ENCODE data around the gene C14orf93. TPM values are rescaled to one million over a fixed set of nuclear protein-coding genes. Genes with fewer than 3 reads are reported as not detected.

C14orf93 gene
- total RNA-seq, 3 donors from 2014 or later, result 11.0 to 16.3 (median 11.8) TPM

DNA sequence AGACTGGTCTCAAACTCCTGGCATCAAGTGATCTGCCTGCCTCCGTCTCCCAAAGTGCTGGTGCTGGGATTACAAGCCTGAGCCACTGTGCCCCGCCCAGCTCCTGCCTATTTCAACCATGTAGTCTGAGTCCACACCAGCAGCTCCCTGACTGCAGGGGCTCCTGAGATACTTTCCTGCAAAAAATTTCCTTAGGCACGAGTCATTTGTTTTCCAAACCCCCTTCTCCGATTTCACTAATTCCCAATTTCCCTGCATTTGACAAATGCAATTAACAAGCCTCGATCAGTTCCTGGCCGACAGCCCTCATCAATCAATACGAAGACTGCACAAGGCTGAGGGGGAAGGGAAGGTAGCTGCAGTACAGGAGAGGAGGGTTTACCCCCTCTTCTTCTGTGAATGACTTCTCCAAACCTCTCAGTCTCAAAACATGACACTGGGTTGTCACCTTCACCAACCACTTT is 14.7 kb upstream of the C14orf93 start:
- Histone ChIP-seq H3K36me3 (ENCODE audit: low read depth) (no peaks in the 10 kb centered on the region), H3K9me3 (no peaks in the 10 kb centered on the region), H3K4me3 (no peak overlapping the region), H3K4me1 (ENCODE audit: low read depth) (peaks cover 5% of the 10 kb centered on the region)
- TF ChIP-seq, protein P1, sequence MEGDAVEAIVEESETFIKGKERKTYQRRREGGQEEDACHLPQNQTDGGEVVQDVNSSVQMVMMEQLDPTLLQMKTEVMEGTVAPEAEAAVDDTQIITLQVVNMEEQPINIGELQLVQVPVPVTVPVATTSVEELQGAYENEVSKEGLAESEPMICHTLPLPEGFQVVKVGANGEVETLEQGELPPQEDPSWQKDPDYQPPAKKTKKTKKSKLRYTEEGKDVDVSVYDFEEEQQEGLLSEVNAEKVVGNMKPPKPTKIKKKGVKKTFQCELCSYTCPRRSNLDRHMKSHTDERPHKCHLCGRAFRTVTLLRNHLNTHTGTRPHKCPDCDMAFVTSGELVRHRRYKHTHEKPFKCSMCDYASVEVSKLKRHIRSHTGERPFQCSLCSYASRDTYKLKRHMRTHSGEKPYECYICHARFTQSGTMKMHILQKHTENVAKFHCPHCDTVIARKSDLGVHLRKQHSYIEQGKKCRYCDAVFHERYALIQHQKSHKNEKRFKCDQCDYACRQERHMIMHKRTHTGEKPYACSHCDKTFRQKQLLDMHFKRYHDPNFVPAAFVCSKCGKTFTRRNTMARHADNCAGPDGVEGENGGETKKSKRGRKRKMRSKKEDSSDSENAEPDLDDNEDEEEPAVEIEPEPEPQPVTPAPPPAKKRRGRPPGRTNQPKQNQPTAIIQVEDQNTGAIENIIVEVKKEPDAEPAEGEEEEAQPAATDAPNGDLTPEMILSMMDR (IDR thresholded peaks at IDR 0.05), result no peak
- DNase-seq, result no peak
- ATAC-seq, result no peak
- intact Hi-C loops (cut with DNase I, micrococcal nuclease), result no loop called here

DNA sequence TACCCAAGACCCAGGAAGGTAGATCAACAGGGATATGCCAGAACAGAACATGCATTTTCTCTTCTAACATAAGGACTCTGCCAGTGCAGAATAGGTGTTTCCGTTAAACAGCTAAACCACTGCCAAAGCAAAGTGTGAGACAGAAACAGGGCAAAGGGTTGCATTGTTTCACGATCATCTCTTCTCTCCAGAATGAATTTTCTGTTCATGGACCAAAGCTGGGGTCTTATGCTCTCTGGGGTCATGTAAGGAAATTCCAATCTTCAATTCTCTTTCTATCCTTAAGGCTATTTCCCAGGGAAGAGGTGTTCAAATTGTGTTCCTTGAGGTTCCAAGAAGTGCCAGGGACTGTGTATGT is 13.8 kb upstream of the C14orf93 start:
- Histone ChIP-seq H3K9me3 (no peaks in the 10 kb centered on the region), H3K4me3 (no peak overlapping the region), H3K4me1 (ENCODE audit: low read depth) (peaks cover 1% of the 10 kb centered on the region), H3K36me3 (ENCODE audit: low read depth) (no peaks in the 10 kb centered on the region)
- ATAC-seq (no peak), DNase-seq (no peak)
- intact Hi-C loops (cut with DNase I, micrococcal nuclease), result no loop called here
- TF ChIP-seq, protein P1 (IDR thresholded peaks at IDR 0.05), result no peak

DNA sequence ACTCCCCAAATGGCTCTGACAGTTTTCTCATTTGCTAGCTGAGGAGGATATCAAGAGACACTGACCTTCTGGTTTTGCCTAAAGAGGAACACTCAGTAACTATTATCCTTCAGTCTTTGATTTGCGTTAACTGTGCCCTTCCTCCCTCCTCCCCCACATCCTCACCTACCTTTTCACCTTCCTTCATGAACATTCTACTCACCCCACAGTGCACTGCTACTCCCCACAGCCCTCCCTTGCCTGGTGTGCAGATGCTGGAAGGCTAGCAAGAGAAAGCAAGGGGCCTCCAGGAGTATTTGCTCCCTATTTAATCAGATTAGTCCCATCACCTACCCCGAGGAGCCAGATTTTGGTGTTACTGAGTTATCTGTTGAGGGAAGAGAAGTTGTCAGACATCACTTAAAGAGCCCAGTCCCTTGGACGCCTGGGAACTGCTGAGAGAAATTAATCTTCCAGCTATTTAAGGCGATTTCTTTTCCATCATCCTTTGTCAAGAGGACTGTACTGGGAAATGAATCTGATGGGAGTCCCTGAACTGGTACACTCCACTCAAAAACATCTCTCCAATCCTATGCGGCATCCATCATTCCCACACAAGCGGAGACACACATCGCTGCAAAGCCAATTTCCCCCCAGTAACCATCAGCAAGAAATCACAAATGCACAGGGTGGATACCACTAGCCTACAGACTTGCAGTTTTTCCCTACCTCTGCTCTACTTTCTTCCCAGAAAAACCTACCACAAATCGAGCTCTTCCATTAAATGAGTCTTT is 13.3 kb upstream of the C14orf93 start:
- H3K36me3 ChIP-seq (ENCODE audit: low read depth), result no peaks in the 10 kb centered on the region
- ATAC-seq (no peak), DNase-seq (no peak)
- no peaks in the 10 kb centered on the region for H3K9me3 ChIP-seq
- H3K4me3 ChIP-seq, result no peak overlapping the region
- intact Hi-C loops (cut with DNase I, micrococcal nuclease), result no loop called here
- TF ChIP-seq, protein P1 (IDR thresholded peaks at IDR 0.05), result no peak
- no peaks in the 10 kb centered on the region for H3K4me1 ChIP-seq (ENCODE audit: low read depth)

DNA sequence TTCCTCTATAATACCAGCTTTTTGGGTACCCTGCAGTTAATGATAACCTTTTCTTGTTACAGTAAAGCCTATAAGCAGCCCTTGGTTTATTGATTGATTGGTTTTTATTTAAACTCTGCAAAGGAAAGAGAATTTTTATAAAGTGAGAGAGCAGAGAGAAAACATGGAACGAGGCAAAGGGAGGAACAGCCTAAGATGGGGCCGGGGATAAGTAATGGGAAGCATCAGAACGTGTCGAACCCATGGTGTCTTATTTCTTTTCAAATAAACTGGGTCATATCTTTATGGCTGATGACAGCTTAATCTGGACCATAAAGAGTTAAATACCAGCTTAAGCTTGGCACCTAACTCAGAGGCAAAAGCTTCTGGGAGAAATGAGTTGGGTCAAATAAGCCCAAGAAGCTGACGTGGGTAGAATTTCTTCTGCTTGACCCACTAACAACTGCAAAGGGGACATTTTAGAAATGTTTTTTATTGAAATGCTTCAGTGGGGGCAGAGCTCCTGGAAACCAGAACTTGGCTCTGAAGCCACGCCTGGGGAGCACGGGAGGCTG is 12.0 kb upstream of the C14orf93 start:
- ATAC-seq, result no peak
- Histone ChIP-seq H3K9me3 (no peaks in the 10 kb centered on the region), H3K4me1 (ENCODE audit: low read depth) (no peaks in the 10 kb centered on the region), H3K36me3 (ENCODE audit: low read depth) (no peaks in the 10 kb centered on the region), H3K4me3 (no peak overlapping the region)
- intact Hi-C loops (cut with DNase I, micrococcal nuclease), result no loop called here
- TF ChIP-seq, protein P1 (IDR thresholded peaks at IDR 0.05), result no peak
- DNase-seq, result no peak

DNA sequence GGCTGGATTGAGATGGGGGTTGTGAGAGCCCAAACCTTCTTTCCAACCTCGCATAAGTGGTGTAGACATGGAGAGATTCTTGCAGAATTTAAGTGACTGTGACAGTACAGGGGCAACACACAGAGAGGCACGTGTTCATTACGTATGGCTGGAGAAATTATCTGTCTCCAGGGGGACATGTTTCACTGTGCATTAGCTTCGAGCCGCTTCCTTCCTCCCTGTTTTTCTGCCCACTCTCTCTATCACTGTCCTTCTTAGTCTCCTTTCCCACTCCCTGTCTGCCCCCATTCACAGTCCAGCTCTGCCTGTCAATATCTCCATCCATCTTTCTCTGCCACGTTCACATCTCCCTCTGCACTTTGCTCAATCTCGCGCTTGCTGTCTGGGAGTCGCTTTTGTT is 11.5 kb upstream of the C14orf93 start:
- intact Hi-C loops (cut with DNase I, micrococcal nuclease), result no loop called here
- H3K36me3 ChIP-seq (ENCODE audit: low read depth), result no peaks in the 10 kb centered on the region
- ATAC-seq (no peak), DNase-seq (no peak)
- TF ChIP-seq, protein P1 (IDR thresholded peaks at IDR 0.05), result no peak
- no peaks in the 10 kb centered on the region for H3K4me1 ChIP-seq (ENCODE audit: low read depth)
- no peak overlapping the region for H3K4me3 ChIP-seq
- no peaks in the 10 kb centered on the region for H3K9me3 ChIP-seq

Measured in mucosa of descending colon (tissue), 3 donors.